HG03521 (cell line): Measurements from ENCODE around the gene WSB1.
A peak's percentile ranks its signal among the peaks of the same experiment; 100 is the strongest.

Experiments
- ATAC-seq: cut with Tn5 transposase; IDR thresholded peaks from one replicate; pipeline ENCODE4 v1.9.1; 2021; ENCODE audit warnings: mild to moderate bottlenecking, moderate library complexity; ENCODE audit not compliant: unreplicated experiment

WSB1 gene

GRCh38 chr17:27353461-27354050, 59.6 kb downstream of the WSB1 start:
- peak; percentile 82 for ATAC-seq

- no peak for ATAC-seq
Measured at GRCh38 chr17:27354051-27354490, 60.2 kb downstream of the WSB1 start.

- no peak for ATAC-seq
Measured at GRCh38 chr17:27354491-27355081, 60.7 kb downstream of the WSB1 start.

- ATAC-seq: no peak
Measured at GRCh38 chr17:27355419-27355818, 61.5 kb downstream of the WSB1 start.

- no peak for ATAC-seq
Measured at GRCh38 chr17:27356091-27356705, 62.3 kb downstream of the WSB1 start.

- ATAC-seq: no peak
Measured at GRCh38 chr17:27357236-27357635, 63.3 kb downstream of the WSB1 start.

GRCh38 chr17:27360507-27360906, 66.6 kb downstream of the WSB1 start:
- no peak for ATAC-seq

- no peak for ATAC-seq
Measured at GRCh38 chr17:27361695-27362094, 67.8 kb downstream of the WSB1 start.

- no peak for ATAC-seq
Measured at GRCh38 chr17:27362503-27362902, 68.6 kb downstream of the WSB1 start.

- no peak for ATAC-seq
Measured at GRCh38 chr17:27362909-27363308, 69.0 kb downstream of the WSB1 start.

GRCh38 chr17:27363326-27363725, 69.4 kb downstream of the WSB1 start:
- no peak for ATAC-seq
